ENCODE results near the gene CCDC51. TPM values are rescaled to one million over a fixed set of nuclear protein-coding genes. Genes with fewer than 3 reads are reported as not detected.
A peak's percentile ranks its signal among the peaks of the same experiment; 100 is the strongest.

Gene CCDC51
- total and polyA plus RNA-seq, 2 experiments from 2014 or later: 20.8 to 24.1 TPM

- TF ChIP-seq EZH2phosphoT487 (IDR thresholded peaks at IDR 0.05; ENCODE audit: unreplicated experiment) (no peak), ZNF114 (CRISPR knock-in tag; IDR thresholded peaks at IDR 0.05) (no peak), JUNB (IDR thresholded peaks at IDR 0.05; ENCODE audit: unreplicated experiment) (no peak), ETS1 (IDR thresholded peaks at IDR 0.05) (0 out of 2 replicates have a peak, but pooled peaks have one; percentile 69), REST (IDR thresholded peaks at IDR 0.05; ENCODE audit: unreplicated experiment) (no peak), STAT1 (IDR thresholded peaks at IDR 0.05; ENCODE audit: unreplicated experiment) (no peak), NANOG (IDR thresholded peaks at IDR 0.05; ENCODE audit: borderline replicate concordance) (no peak)
These were observed 33.2 kb upstream of the CCDC51 start (continued) for GRCh38 chr3:48472923-48473616.

- Histone ChIP-seq H3K27ac (ENCODE audit: low read depth) (peak overlapping the region; percentile 98), H3K27me3 (ENCODE audit: insufficient read depth) (no peaks in the 10 kb centered on the region), H3K4me3 (peak overlapping the region; percentile 60), H3K9me2 (ENCODE audit: insufficient read depth) (no peaks in the 10 kb centered on the region), H3K36me3 (ENCODE audit: insufficient read depth) (peaks cover 6% of the 10 kb centered on the region; the same call in 1 of the 2 replicates), H3K4me2 (peak overlapping the region; percentile 78), H4K20me1 (replicated peaks; ENCODE audit: insufficient read depth) (no peaks in the 10 kb centered on the region), H2AFZ (no peak overlapping the region; the same call in 1 of the 2 replicates), H3K79me2 (replicated peaks; ENCODE audit: insufficient read depth) (peaks cover 24% of the 10 kb centered on the region), H3K4me1 (ENCODE audit: insufficient read depth) (peaks cover 26% of the 10 kb centered on the region), H3F3A (replicated peaks; ENCODE audit: low read depth) (peaks cover 13% of the 10 kb centered on the region; the same call in 1 of the 2 replicates)
- Mint-ChIP-seq H3K27ac (peak overlapping the region; percentile 99), H3K27me3 (ENCODE audit: insufficient read depth, low read depth, poor library complexity) (peaks cover 24% of the 10 kb centered on the region), H3K4me3 (peak overlapping the region; percentile 91), H3K4me1 (peaks cover 33% of the 10 kb centered on the region), H3K36me3 (ENCODE audit: low read depth) (peaks cover 28% of the 10 kb centered on the region), H3K9me3 (peaks cover 4% of the 10 kb centered on the region)
- ATAC-seq (peak; percentile 5), DNase-seq (ENCODE audit: low spot score) (peak; percentile 67)
- TF ChIP-seq STAT1 (IDR thresholded peaks at IDR 0.05; ENCODE audit: unreplicated experiment) (no peak), ZNF114 (CRISPR knock-in tag; IDR thresholded peaks at IDR 0.05) (no peak), ZNF331 (CRISPR knock-in tag; IDR thresholded peaks at IDR 0.05; ENCODE audit: low read depth) (no peak), CREB1 (CRISPR knock-in tag; IDR thresholded peaks at IDR 0.05; ENCODE audit: low read depth) (no peak), ETS1 (IDR thresholded peaks at IDR 0.05) (no peak), ZNF462 (CRISPR knock-in tag; IDR thresholded peaks at IDR 0.05) (no peak), EZH2phosphoT487 (IDR thresholded peaks at IDR 0.05; ENCODE audit: unreplicated experiment) (no peak), NANOG (IDR thresholded peaks at IDR 0.05; ENCODE audit: borderline replicate concordance) (no peak), EZH2 (IDR thresholded peaks at IDR 0.05; ENCODE audit: low read depth, unreplicated experiment) (no peak), JUNB (IDR thresholded peaks at IDR 0.05; ENCODE audit: unreplicated experiment) (no peak), POLR2AphosphoS5 (IDR thresholded peaks at IDR 0.05; ENCODE audit: low read depth) (no peak)
These were observed 32.7 kb upstream of the CCDC51 start for GRCh38 chr3:48472673-48472922.

Measured in GM23338 (cell line).